PC-3 (cell line): ENCODE measurements around the gene SMARCA4. TPM values are rescaled to one million over a fixed set of nuclear protein-coding genes. Genes with fewer than 3 reads are reported as not detected.

ENCODE experiments used
- ATAC-seq: fragments of 200-7000 bp; cut with Tn5 transposase; 2 replicates; pipeline ENCODE4 v1.9.1; 2020; ENCODE audit warnings: mild to moderate bottlenecking, moderate library complexity
- Bru-seq: library from RNA; stranded (reverse); fragments of 400-500 nt; gene quantifications from one replicate; lab custom pipeline; 2021; lab: Mats Ljungman, UMichigan
- BruChase-seq, 2 experiments: library from RNA; stranded (reverse); fragments of 400-500 nt; gene quantifications; one replicate each; lab custom pipeline; 2021; lab: Mats Ljungman, UMichigan
- BruUV-seq: library from RNA; stranded (reverse); fragments of 400-500 nt; replicated peaks from 2 replicates; lab custom pipeline; 2021; lab: Mats Ljungman, UMichigan
- CTCF ChIA-PET: fragments of 300-600 bp; sonication (Branson Sonifier 250); formaldehyde crosslinking; loops from one replicate; lab custom pipeline; 2022; ENCODE audit warnings: antibody characterized with exemption; lab: Charles Lee
- POLR2A ChIA-PET: fragments of 300-600 bp; sonication (Branson Sonifier 250); formaldehyde crosslinking; loops from one replicate; lab custom pipeline; 2022; ENCODE audit warnings: antibody characterized with exemption; ENCODE audit not compliant: unreplicated experiment; lab: Charles Lee
- DNase-seq: peaks from one replicate; pipeline ENCODE4 v3.0.0-alpha.2; 2015
- H2AFZ ChIP-seq: fragments of 300-600 bp; sonication (generic); 2 replicates; pipeline ENCODE4 v1.6.0; 2016; ENCODE audit warnings: antibody characterized with exemption, low read length
- H3F3A ChIP-seq: fragments of 300-600 bp; sonication (generic); one replicate; pipeline ENCODE4 v1.6.0; 2017; ENCODE audit warnings: antibody characterized with exemption, low read length, control low read depth, mild to moderate bottlenecking; ENCODE audit not compliant: unreplicated experiment
- H3K27ac ChIP-seq: fragments of 300-600 bp; sonication (generic); 2 replicates; pipeline ENCODE4 v1.5.1; 2016; ENCODE audit warnings: mild to moderate bottlenecking, low read length
- H3K27me3 ChIP-seq: fragments of 300-600 bp; sonication (generic); 2 replicates; pipeline ENCODE4 v1.6.1; 2016; ENCODE audit warnings: low read length, mixed read lengths
- H3K36me3 ChIP-seq: fragments of 300-600 bp; sonication (generic); 2 replicates; pipeline ENCODE4 v1.6.1; 2016; ENCODE audit warnings: low read depth, mixed run types, low read length, mixed read lengths
- H3K4me1 ChIP-seq: fragments of 300-600 bp; sonication (generic); 2 replicates; pipeline ENCODE4 v1.5.1; 2016; ENCODE audit warnings: low read length; ENCODE audit not compliant: insufficient read depth
- H3K4me2 ChIP-seq: fragments of 300-600 bp; sonication (generic); 2 replicates; pipeline ENCODE4 v1.6.0; 2016; ENCODE audit warnings: low read length
- H3K4me3 ChIP-seq: fragments of 300-600 bp; sonication (generic); 2 replicates; pipeline ENCODE4 v1.5.1; 2016; ENCODE audit warnings: mild to moderate bottlenecking, low read length, mixed read lengths
- H3K79me2 ChIP-seq: fragments of 300-600 bp; sonication (generic); 2 replicates; pipeline ENCODE4 v1.6.1; 2017; ENCODE audit warnings: low read length, mixed read lengths
- H3K9ac ChIP-seq: fragments of 300-600 bp; sonication (generic); 2 replicates; pipeline ENCODE4 v1.6.0; 2016; ENCODE audit warnings: mild to moderate bottlenecking, low read length
- H3K9me2 ChIP-seq: fragments of 300-600 bp; sonication (generic); replicated peaks from 2 replicates; pipeline ENCODE4 v1.6.1; 2016; ENCODE audit warnings: mixed run types, low read length, mixed read lengths
- H3K9me3 ChIP-seq: fragments of 300-600 bp; sonication (generic); 2 replicates; pipeline ENCODE4 v1.6.1; 2016; ENCODE audit warnings: low read length, mixed read lengths
- H4K20me1 ChIP-seq: fragments of 300-600 bp; sonication (generic); 2 replicates; pipeline ENCODE4 v1.6.1; 2016; ENCODE audit warnings: low read length, mixed read lengths
- EZH2 ChIP-seq: fragments of 300-600 bp; sonication (generic); IDR thresholded peaks from one replicate; pipeline ENCODE4 v1.6.1; 2017; ENCODE audit warnings: antibody characterized with exemption, mild to moderate bottlenecking, low read length; ENCODE audit not compliant: unreplicated experiment
- EZH2phosphoT487 ChIP-seq: fragments of 300-600 bp; sonication (generic); IDR thresholded peaks from 2 replicates; pipeline ENCODE4 v1.6.1; 2018; ENCODE audit warnings: mild to moderate bottlenecking, antibody characterized with exemption, low read length, borderline replicate concordance
- intact Hi-C: fragments of 100-400 bp; cut with micrococcal nuclease; formaldehyde crosslinking; loops from 2 replicates; pipeline ENCODE4 v1.9.0; 2023
- long read RNA-seq: library from polyadenylated mRNA; unstranded; transcript quantifications from one replicate; pipeline ENCODE4 v2.0.0, GENCODE V29; 2021; ENCODE audit not compliant: unreplicated experiment
- total RNA-seq: library from RNA; depleted of rRNA; stranded (reverse); fragments of >200 nt; gene quantifications from 2 replicates; pipeline ENCODE4 v1.2.3, GENCODE V29; 2014; rRNA removed
- TF ChIP-seq, protein P1 (sequence below): fragments of 300-600 bp; sonication (generic); conservative IDR thresholded peaks from 2 replicates; pipeline ENCODE4 v1.5.1; 2017; ENCODE audit warnings: antibody characterized with exemption, low read depth, mild to moderate bottlenecking, low read length

SMARCA4 gene
- total RNA-seq (197 and 316 TPM in 2 replicates), Bru-seq, nascent RNA (percentile 83 among the genes with signal in this experiment), BruChase-seq, experiment 1, labeled RNA remaining after a 6-hour chase (percentile 88 among the genes with signal in this experiment), BruChase-seq, experiment 2, labeled RNA remaining after a 2-hour chase (percentile 81 among the genes with signal in this experiment)
- long read RNA-seq, full-length matches to known transcripts, result 16 of 413 reads
- long read RNA-seq, partial matches to known transcripts, result 331 of 413 reads
- long read RNA-seq, other reads (novel, unspliced or antisense), result 66 of 413 reads

DNA sequence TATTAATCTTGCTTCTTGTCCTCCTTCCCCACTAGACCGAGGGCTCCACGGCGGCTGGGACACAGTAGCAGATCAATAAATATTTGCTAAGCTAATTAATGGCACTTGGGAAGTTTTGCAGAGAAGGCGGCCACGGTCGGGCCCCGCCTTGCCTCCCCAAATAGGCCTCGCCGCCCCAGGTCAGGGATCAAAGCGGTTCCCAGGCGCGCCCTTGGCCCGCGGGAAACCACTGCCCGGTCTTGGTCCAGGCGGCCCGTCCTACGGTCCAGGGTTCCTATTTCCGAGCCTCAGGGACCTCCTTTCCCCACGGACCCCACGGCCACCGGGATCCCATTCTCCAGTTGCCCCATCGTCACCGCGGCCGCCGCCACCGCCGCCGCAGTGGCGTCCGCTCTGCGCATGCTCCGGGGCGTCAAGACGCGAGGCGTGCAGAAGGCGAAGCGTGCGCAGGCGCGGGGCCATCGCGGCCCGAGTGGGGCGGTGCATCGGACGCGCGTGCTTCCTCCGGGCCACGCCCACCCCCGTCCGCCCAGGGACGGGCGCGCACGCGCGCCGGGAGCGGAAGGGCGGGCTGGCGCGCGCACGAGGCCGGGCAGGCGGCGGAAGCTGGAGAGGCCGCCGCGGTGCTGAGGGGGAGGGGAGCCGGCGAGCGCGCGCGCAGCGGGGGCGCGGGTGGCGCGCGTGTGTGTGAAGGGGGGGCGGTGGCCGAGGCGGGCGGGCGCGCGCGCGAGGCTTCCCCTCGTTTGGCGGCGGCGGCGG lies at the start of gene SMARCA4:
Gene SMARCA4 (plus strand): TSS at position 717 of the 759 bp plus-strand sequence. CDS start 23,122 bp downstream, outside the sequence.
- H3K4me1 ChIP-seq, result peaks cover 23% of the 10 kb centered on the region
- no peak for TF ChIP-seq EZH2
- peak; percentile 81; the same call in 1 of the 2 replicates for TF ChIP-seq EZH2phosphoT487
- H3K9ac ChIP-seq, result peak within 1 kb of the TSS; percentile 92
- ChIA-PET POLR2A (interaction anchor here (0.5 to 0.6 kb wide), 2 partner anchors 48 to 129 kb away, joined by 4 to 11 read pairs; partner anchors contain the start of gene LDLR), CTCF (interaction anchor here (0.9 kb wide), 1 partner anchor 18 kb away, joined by 3 read pairs; no protein-coding TSS in a partner anchor)
- no peaks in the 10 kb centered on the region for H3K9me2 ChIP-seq
- TSS peak; percentile 98 for BruUV-seq
- DNase-seq, result peak; percentile 99
- H4K20me1 ChIP-seq, result peaks cover 30% of the 10 kb centered on the region
- peak; percentile 84 for ATAC-seq
- H3K9me3 ChIP-seq, result no peaks in the 10 kb centered on the region
- intact Hi-C loops, result loop anchor here (1.0 kb wide), 1 partner anchor 21 kb away; no protein-coding TSS in a partner anchor
- no peaks in the 10 kb centered on the region for H3K27me3 ChIP-seq
- H3K36me3 ChIP-seq, result peaks cover 5% of the 10 kb centered on the region; the same call in 1 of the 2 replicates
- H2AFZ ChIP-seq, result peak within 1 kb of the TSS; percentile 91
- peak within 1 kb of the TSS; percentile 45 for H3K27ac ChIP-seq
- no peaks in the 10 kb centered on the region for H3F3A ChIP-seq
- peaks cover 53% of the 10 kb centered on the region for H3K79me2 ChIP-seq
- peak within 1 kb of the TSS; percentile 82 for H3K4me3 ChIP-seq
- H3K4me2 ChIP-seq, result peak within 1 kb of the TSS; percentile 96

DNA sequence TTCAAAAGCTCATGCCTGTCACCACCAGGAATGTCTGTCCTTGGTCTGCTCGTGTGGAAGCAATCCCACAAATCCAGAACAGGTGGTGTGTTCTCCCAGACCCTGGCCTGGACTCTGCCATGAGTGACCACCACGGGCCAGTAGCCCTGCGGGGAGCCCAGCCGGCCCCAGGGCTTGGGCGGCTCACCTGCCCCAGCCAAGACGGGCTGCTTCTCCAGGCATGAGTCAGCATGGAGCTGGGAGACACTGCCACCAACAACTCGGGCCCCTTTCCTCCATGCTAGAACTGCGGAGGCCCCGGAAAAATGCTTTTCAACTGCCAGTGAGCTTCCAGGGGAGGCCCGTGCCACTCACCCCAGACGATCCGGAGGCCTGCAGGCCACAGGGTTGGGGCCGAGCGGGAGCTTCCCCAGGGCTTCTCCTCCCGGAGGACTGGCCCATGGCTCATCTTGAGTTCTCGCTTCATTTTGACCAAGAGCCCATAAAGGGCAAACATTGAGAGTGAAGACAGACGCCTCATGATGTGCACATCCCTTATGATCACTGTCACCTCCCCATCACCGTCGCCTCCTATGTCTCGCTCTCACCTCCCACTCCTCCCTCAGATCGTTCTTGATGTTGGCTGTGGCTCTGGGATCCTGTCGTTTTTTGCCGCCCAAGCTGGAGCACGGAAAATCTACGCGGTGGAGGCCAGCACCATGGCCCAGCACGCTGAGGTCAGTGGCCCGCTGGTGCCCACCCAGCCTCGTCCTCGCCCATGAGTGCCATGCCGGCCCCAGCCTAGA lies 49.1 kb upstream of the SMARCA4 start:
- ChIA-PET CTCF (no interaction called here), POLR2A (no interaction called here)
- Histone ChIP-seq H3K27me3 (no peaks in the 10 kb centered on the region), H3K9me2 (no peaks in the 10 kb centered on the region), H3K4me1 (peaks cover 15% of the 10 kb centered on the region), H3K27ac (no peak overlapping the region), H3K9me3 (no peaks in the 10 kb centered on the region), H3K4me2 (no peak overlapping the region), H3K36me3 (peaks cover 21% of the 10 kb centered on the region), H3F3A (no peaks in the 10 kb centered on the region), H3K9ac (no peak overlapping the region), H2AFZ (no peak overlapping the region), H4K20me1 (no peaks in the 10 kb centered on the region), H3K4me3 (no peak overlapping the region), H3K79me2 (no peaks in the 10 kb centered on the region)
- BruUV-seq, result no TSS peak
- TF ChIP-seq, protein P1, sequence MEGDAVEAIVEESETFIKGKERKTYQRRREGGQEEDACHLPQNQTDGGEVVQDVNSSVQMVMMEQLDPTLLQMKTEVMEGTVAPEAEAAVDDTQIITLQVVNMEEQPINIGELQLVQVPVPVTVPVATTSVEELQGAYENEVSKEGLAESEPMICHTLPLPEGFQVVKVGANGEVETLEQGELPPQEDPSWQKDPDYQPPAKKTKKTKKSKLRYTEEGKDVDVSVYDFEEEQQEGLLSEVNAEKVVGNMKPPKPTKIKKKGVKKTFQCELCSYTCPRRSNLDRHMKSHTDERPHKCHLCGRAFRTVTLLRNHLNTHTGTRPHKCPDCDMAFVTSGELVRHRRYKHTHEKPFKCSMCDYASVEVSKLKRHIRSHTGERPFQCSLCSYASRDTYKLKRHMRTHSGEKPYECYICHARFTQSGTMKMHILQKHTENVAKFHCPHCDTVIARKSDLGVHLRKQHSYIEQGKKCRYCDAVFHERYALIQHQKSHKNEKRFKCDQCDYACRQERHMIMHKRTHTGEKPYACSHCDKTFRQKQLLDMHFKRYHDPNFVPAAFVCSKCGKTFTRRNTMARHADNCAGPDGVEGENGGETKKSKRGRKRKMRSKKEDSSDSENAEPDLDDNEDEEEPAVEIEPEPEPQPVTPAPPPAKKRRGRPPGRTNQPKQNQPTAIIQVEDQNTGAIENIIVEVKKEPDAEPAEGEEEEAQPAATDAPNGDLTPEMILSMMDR, result no peak
- no peak for TF ChIP-seq EZH2phosphoT487
- no peak for ATAC-seq
- intact Hi-C loops, result no loop called here
- no peak for DNase-seq

DNA sequence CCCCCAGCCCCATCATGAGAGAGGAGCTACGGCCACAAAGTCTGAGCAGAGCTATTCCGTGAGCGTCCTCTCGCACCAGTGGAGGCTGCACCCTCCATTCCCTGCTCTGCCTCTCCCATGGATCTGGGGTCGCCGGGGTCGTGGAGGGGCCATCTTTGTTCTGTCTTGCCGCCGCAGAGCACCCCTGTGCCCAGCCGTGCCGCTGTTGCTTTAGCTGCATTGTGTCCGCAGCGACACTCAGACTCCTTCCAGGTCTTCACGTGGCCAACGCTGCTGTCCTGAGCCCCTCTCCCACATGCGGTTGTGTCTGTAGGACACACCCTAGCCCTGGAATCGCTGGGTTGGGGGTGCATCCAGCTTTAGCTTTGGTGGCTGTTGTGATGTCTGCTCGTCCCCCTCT lies 48.2 kb upstream of the SMARCA4 start:
- CTCF ChIA-PET, result no interaction called here

More for the DNA sequence above, 48.2 kb upstream of the SMARCA4 start:
- BruUV-seq, result no TSS peak
- no peaks in the 10 kb centered on the region for H3K9me3 ChIP-seq
- H3K27me3 ChIP-seq, result no peaks in the 10 kb centered on the region
- no peaks in the 10 kb centered on the region for H3K79me2 ChIP-seq
- H3K4me3 ChIP-seq, result no peak overlapping the region
- intact Hi-C loops, result no loop called here
- no peaks in the 10 kb centered on the region for H3K9me2 ChIP-seq
- H4K20me1 ChIP-seq, result no peaks in the 10 kb centered on the region
- POLR2A ChIA-PET, result no interaction called here
- no peak overlapping the region for H3K4me2 ChIP-seq
- TF ChIP-seq EZH2, result no peak
- TF ChIP-seq, protein P1, result no peak
- TF ChIP-seq EZH2phosphoT487, result no peak
- no peak overlapping the region for H2AFZ ChIP-seq
- peaks cover 15% of the 10 kb centered on the region for H3K4me1 ChIP-seq
- H3K27ac ChIP-seq, result no peak overlapping the region
- no peak for ATAC-seq
- DNase-seq, result no peak
- H3F3A ChIP-seq, result no peaks in the 10 kb centered on the region
- peaks cover 21% of the 10 kb centered on the region for H3K36me3 ChIP-seq
- H3K9ac ChIP-seq, result no peak overlapping the region
